ENCODE results near the gene RPN2.

Gene RPN2

GRCh38 chr20:37243937-37244571 lies 64.9 kb downstream of the RPN2 start:
- no peak for DNase-seq

- DNase-seq: no peak
Measured at GRCh38 chr20:37244572-37244957, 65.4 kb downstream of the RPN2 start.

GRCh38 chr20:37245216-37246150 lies 66.4 kb downstream of the RPN2 start:
- no peak for DNase-seq

- no peak for DNase-seq
Measured at GRCh38 chr20:37246736-37247135, 67.6 kb downstream of the RPN2 start.

GRCh38 chr20:37247547-37247946 lies 68.4 kb downstream of the RPN2 start:
- no peak for DNase-seq

- no peak for DNase-seq
Measured at GRCh38 chr20:37249304-37249703, 70.2 kb downstream of the RPN2 start.

- DNase-seq: no peak
Measured at GRCh38 chr20:37251825-37252477, 72.8 kb downstream of the RPN2 start.

- no peak for DNase-seq
Measured at GRCh38 chr20:37253087-37253486, 74.0 kb downstream of the RPN2 start.

- peak in 1 of 2 experiments; percentile 29 for DNase-seq
Measured at GRCh38 chr20:37254114-37254878, 75.2 kb downstream of the RPN2 start.

- DNase-seq: no peak
Measured at GRCh38 chr20:37256286-37256685, 77.2 kb downstream of the RPN2 start.

GRCh38 chr20:37257530-37257929 lies 78.4 kb downstream of the RPN2 start:
- DNase-seq: no peak

GRCh38 chr20:37257988-37258387 lies 78.9 kb downstream of the RPN2 start:
- no peak for DNase-seq

GRCh38 chr20:37259031-37259430 lies 79.9 kb downstream of the RPN2 start:
- no peak for DNase-seq

GRCh38 chr20:37259865-37260264 lies 80.7 kb downstream of the RPN2 start:
- no peak for DNase-seq

- DNase-seq: no peak
Measured at GRCh38 chr20:37260923-37261322, 81.8 kb downstream of the RPN2 start.

- no peak for DNase-seq
Measured at GRCh38 chr20:37261714-37262113, 82.6 kb downstream of the RPN2 start, which contains the start of gene GHRH. Gene GHRH (minus strand): TSS chr20:37261814. CDS start chr20:37256889, 4,925 bp downstream.

GRCh38 chr20:37262505-37262904 lies 83.4 kb downstream of the RPN2 start:
- DNase-seq: no peak

GRCh38 chr20:37263686-37264085 lies 84.6 kb downstream of the RPN2 start:
- DNase-seq: no peak

- DNase-seq: peak; percentile 96 to 97
Measured at GRCh38 chr20:37265152-37265551, 86.0 kb downstream of the RPN2 start.

- DNase-seq: no peak
Measured at GRCh38 chr20:37266940-37267666, 88.0 kb downstream of the RPN2 start.

- DNase-seq: no peak
Measured at GRCh38 chr20:37267667-37268313, 88.7 kb downstream of the RPN2 start.
